DND-41 (cell line): Measurements from ENCODE around the gene EPAS1.
A peak's percentile ranks its signal among the peaks of the same experiment; 100 is the strongest.

Experiments used
- ATAC-seq: fragments of 200-7000 bp; cut with Tn5 transposase; 3 replicates; pipeline ENCODE4 v1.9.1; 2021; ENCODE audit warnings: low read depth; ENCODE audit not compliant: insufficient read depth
- DNase-seq: peaks from one replicate; pipeline ENCODE4 v3.0.0-alpha.2; 2020
- H2AFZ ChIP-seq: 2 replicates; pipeline ENCODE4 v1.6.0; 2012; ENCODE audit warnings: low read depth, low read length
- H3K27ac ChIP-seq: 2 replicates; pipeline ENCODE4 v1.5.1; 2012; ENCODE audit warnings: low read length, inconsistent platforms
- H3K27me3 ChIP-seq: fragments of 200-600 bp; sonication (generic); 2 replicates; pipeline ENCODE4 v1.6.0; 2012; ENCODE audit warnings: low read length, mild to moderate bottlenecking, inconsistent platforms; ENCODE audit not compliant: insufficient read depth, poor library complexity
- H3K36me3 ChIP-seq: 2 replicates; pipeline ENCODE4 v1.5.1; 2012; ENCODE audit warnings: low read length, inconsistent platforms; ENCODE audit not compliant: insufficient read depth
- H3K4me1 ChIP-seq: 2 replicates; pipeline ENCODE4 v1.5.1; 2012; ENCODE audit warnings: mild to moderate bottlenecking, low read length; ENCODE audit not compliant: insufficient read depth
- H3K4me2 ChIP-seq: 2 replicates; pipeline ENCODE4 v1.6.0; 2012; ENCODE audit warnings: mild to moderate bottlenecking, moderate library complexity, low read length, inconsistent platforms; ENCODE audit not compliant: insufficient read depth
- H3K4me3 ChIP-seq, 2 experiments: fragments of 200-600 bp in 1 of 2; shearing (Covaris generic) in 1 of 2; 2 replicates each; pipeline ENCODE4 v1.5.1; 2012 to 2016; ENCODE audit warnings: inconsistent platforms in 2 of 2, low read length in 2 of 2, mild to moderate bottlenecking in 2 of 2, low read depth in 1 of 2, moderate library complexity in 1 of 2
- H3K79me2 ChIP-seq: 2 replicates; pipeline ENCODE4 v1.6.0; 2012; ENCODE audit warnings: low read length, inconsistent platforms; ENCODE audit not compliant: insufficient read depth
- H3K9ac ChIP-seq: 2 replicates; pipeline ENCODE4 v1.6.0; 2012; ENCODE audit warnings: low read depth, mild to moderate bottlenecking, inconsistent platforms, low read length, moderate library complexity
- H3K9me3 ChIP-seq: 2 replicates; pipeline ENCODE4 v1.5.1; 2012; ENCODE audit warnings: low read length, moderate library complexity, mild to moderate bottlenecking, inconsistent platforms; ENCODE audit not compliant: insufficient read depth, severe bottlenecking
- H4K20me1 ChIP-seq: 2 replicates; pipeline ENCODE4 v1.6.0; 2012; ENCODE audit warnings: low read length; ENCODE audit not compliant: insufficient read depth
- EZH2 ChIP-seq: IDR thresholded peaks from 3 replicates; pipeline ENCODE4 v1.6.1; 2012; ENCODE audit warnings: borderline replicate concordance, low read depth, mild to moderate bottlenecking, moderate library complexity, low read length, inconsistent platforms; ENCODE audit not compliant: severe bottlenecking
- TF ChIP-seq, protein P1 (sequence below): IDR thresholded peaks from 2 replicates; pipeline ENCODE4 v1.5.1; 2012; ENCODE audit warnings: borderline replicate concordance, low read length, moderate library complexity, mild to moderate bottlenecking; ENCODE audit not compliant: poor library complexity, severe bottlenecking; ENCODE audit errors: extremely low read depth

Gene EPAS1

GRCh38 chr2:46350029-46350689 is 53.0 kb downstream of the EPAS1 start:
- Histone ChIP-seq H3K9ac (peak overlapping the region; percentile 20), H3K27me3 (no peaks in the 10 kb centered on the region), H4K20me1 (no peaks in the 10 kb centered on the region), H3K4me3 (no peak overlapping the region), H3K4me1 (peaks cover 50% of the 10 kb centered on the region), H3K79me2 (no peaks in the 10 kb centered on the region), H2AFZ (peak overlapping the region; percentile 47; the same call in 1 of the 2 replicates), H3K36me3 (no peaks in the 10 kb centered on the region), H3K9me3 (no peaks in the 10 kb centered on the region), H3K27ac (peak overlapping the region; percentile 95), H3K4me2 (peak overlapping the region; percentile 62)
- TF ChIP-seq, protein P1, sequence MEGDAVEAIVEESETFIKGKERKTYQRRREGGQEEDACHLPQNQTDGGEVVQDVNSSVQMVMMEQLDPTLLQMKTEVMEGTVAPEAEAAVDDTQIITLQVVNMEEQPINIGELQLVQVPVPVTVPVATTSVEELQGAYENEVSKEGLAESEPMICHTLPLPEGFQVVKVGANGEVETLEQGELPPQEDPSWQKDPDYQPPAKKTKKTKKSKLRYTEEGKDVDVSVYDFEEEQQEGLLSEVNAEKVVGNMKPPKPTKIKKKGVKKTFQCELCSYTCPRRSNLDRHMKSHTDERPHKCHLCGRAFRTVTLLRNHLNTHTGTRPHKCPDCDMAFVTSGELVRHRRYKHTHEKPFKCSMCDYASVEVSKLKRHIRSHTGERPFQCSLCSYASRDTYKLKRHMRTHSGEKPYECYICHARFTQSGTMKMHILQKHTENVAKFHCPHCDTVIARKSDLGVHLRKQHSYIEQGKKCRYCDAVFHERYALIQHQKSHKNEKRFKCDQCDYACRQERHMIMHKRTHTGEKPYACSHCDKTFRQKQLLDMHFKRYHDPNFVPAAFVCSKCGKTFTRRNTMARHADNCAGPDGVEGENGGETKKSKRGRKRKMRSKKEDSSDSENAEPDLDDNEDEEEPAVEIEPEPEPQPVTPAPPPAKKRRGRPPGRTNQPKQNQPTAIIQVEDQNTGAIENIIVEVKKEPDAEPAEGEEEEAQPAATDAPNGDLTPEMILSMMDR: no peak
- no peak for TF ChIP-seq EZH2
- peak; percentile 72 for DNase-seq
- ATAC-seq: peak; percentile 48

GRCh38 chr2:46351098-46351749 is 54.0 kb downstream of the EPAS1 start:
- peak overlapping the region in 1 of 2 experiments; percentile 55; a peak in 2 of 4 replicates for H3K4me3 ChIP-seq
- no peaks in the 10 kb centered on the region for H4K20me1 ChIP-seq
- no peaks in the 10 kb centered on the region for H3K79me2 ChIP-seq
- DNase-seq (peak; percentile 78), ATAC-seq (peak; percentile 64)
- no peaks in the 10 kb centered on the region for H3K36me3 ChIP-seq
- no peaks in the 10 kb centered on the region for H3K27me3 ChIP-seq
- peak overlapping the region; percentile 62 for H3K4me2 ChIP-seq
- peak overlapping the region; percentile 83 for H2AFZ ChIP-seq
- TF ChIP-seq, protein P1: no peak
- TF ChIP-seq EZH2: no peak
- no peaks in the 10 kb centered on the region for H3K9me3 ChIP-seq
- H3K4me1 ChIP-seq: peaks cover 53% of the 10 kb centered on the region
- peak overlapping the region; percentile 53 for H3K9ac ChIP-seq
- H3K27ac ChIP-seq: peak overlapping the region; percentile 95

- peak overlapping the region; percentile 95 for H3K27ac ChIP-seq
- H3K4me3 ChIP-seq: peak overlapping the region in 1 of 2 experiments; percentile 55; a peak in 2 of 4 replicates
- H3K36me3 ChIP-seq: no peaks in the 10 kb centered on the region
- H3K4me2 ChIP-seq: peak overlapping the region; percentile 62
- peak; percentile 92 for DNase-seq
- H3K27me3 ChIP-seq: no peaks in the 10 kb centered on the region
- no peaks in the 10 kb centered on the region for H3K9me3 ChIP-seq
- H3K4me1 ChIP-seq: peaks cover 53% of the 10 kb centered on the region
- no peaks in the 10 kb centered on the region for H3K79me2 ChIP-seq
- TF ChIP-seq EZH2: no peak
- TF ChIP-seq, protein P1: no peak
- peak overlapping the region; percentile 53 for H3K9ac ChIP-seq
- peak overlapping the region; percentile 83 for H2AFZ ChIP-seq
- no peaks in the 10 kb centered on the region for H4K20me1 ChIP-seq
- ATAC-seq: peak; percentile 90
These were observed 54.5 kb downstream of the EPAS1 start for GRCh38 chr2:46351750-46352138.
